Heart left ventricle (tissue), 16 donors: ENCODE results near the gene UROC1. TPM values are rescaled to one million over a fixed set of nuclear protein-coding genes. Genes with fewer than 3 reads are reported as not detected.
A peak's percentile ranks its signal among the peaks of the same experiment; 100 is the strongest.

Experiments
- ATAC-seq, 4 donors: fragments of 200-7000 bp; cut with Tn5 transposase; one replicate each; pipeline ENCODE4 v1.9.1; 2020 to 2022; ENCODE audit warnings: moderate library complexity in 4 of 4, mild to moderate bottlenecking in 3 of 4, moderate number of reproducible peaks in 1 of 4
- DNase-seq, 5 donors: peaks; one replicate each; pipeline ENCODE4 v3.0.0-alpha.2; 2020
- H3K27ac ChIP-seq, 12 donors: fragments of 200-600 bp; sonication (generic) in 4 of 12; one replicate each; pipeline versions ENCODE4 v1.5.0 to v1.8.0; 2016 to 2022; ENCODE audit warnings: mild to moderate bottlenecking in 2 of 12
- H3K27me3 ChIP-seq, 9 donors: fragments of 200-600 bp; sonication (generic) in 2 of 9; one replicate each; pipeline versions ENCODE4 v1.5.1 to v1.8.0; 2016 to 2022; ENCODE audit warnings: mild to moderate bottlenecking in 3 of 9
- H3K36me3 ChIP-seq, 9 donors: fragments of 200-600 bp; sonication (generic) in 2 of 9; one replicate each; pipeline versions ENCODE4 v1.5.0 to v1.8.0; 2018 to 2022; ENCODE audit warnings: mild to moderate bottlenecking in 2 of 9
- H3K4me1 ChIP-seq, 12 donors: fragments of 200-600 bp; sonication (generic) in 4 of 12; one replicate each; pipeline versions ENCODE4 v1.5.0 to v1.8.0; 2016 to 2022; ENCODE audit warnings: mild to moderate bottlenecking in 3 of 12
- H3K4me3 ChIP-seq, 12 donors: fragments of 200-600 bp; sonication (generic) in 4 of 12; one replicate each; pipeline versions ENCODE4 v1.5.0 to v1.8.0; 2017 to 2022; ENCODE audit warnings: mild to moderate bottlenecking in 9 of 12, moderate library complexity in 4 of 12
- H3K9me3 ChIP-seq, 12 donors: fragments of 200-600 bp; sonication (generic) in 4 of 12; one replicate each; pipeline versions ENCODE4 v1.5.0 to v1.8.0; 2016 to 2022; ENCODE audit warnings: mild to moderate bottlenecking in 1 of 12
- POLR2A ChIP-seq, 2 donors: fragments of 450-650 bp; IDR thresholded peaks; one replicate each; pipeline ENCODE4 v1.6.1; 2017; ENCODE audit warnings: antibody characterized with exemption in 2 of 2, mild to moderate bottlenecking in 2 of 2, moderate library complexity in 2 of 2
- WGBS, 4 donors: extraction: QIAGEN DNeasy Blood & Tissue Kit in 2 of 4; methylation state at CpG; one replicate each; pipeline versions ENCODE4 v1.1.5 to v1.1.7; 2013 to 2018; 5-methylcytosine and 5-hydroxymethylcytosine counted together
- intact Hi-C, 10 donors: fragments of 100-400 bp; cut with DNase I; formaldehyde crosslinking; loops; one replicate each; pipeline versions ENCODE4 v1.11.1 to v1.14.2; 2022
- polyA plus RNA-seq, 2 donors: library from polyadenylated mRNA; stranded (reverse); fragments of 200-250 nt; gene quantifications; one replicate each; pipeline ENCODE4 v1.2.3, GENCODE V29; 2013
- total RNA-seq, 9 donors: library from RNA; depleted of rRNA in 2 of 9; stranded (reverse); fragments of >200 nt in 2 of 9; fragmentation: NEBNext Ultra II Directional in 3 of 9; extraction: Animal tissue kit (Norgen Biotek cat#: 25700) in 3 of 9; gene quantifications; one replicate each; pipeline versions ENCODE4 v1.1.0 to v1.2.4, GENCODE V29; 2016 to 2023
- TF ChIP-seq, protein P1 (sequence below), 12 donors: fragments of 200-600 bp; sonication (generic) in 4 of 12; IDR thresholded peaks; one replicate each; pipeline versions ENCODE4 v1.5.0 to v1.8.0; 2018 to 2022; ENCODE audit warnings: antibody characterized with exemption in 12 of 12, mild to moderate bottlenecking in 5 of 12
- donor health status: ischemic (EF 13 %, LVEDD 7.1; RV severe dilation, severe dysfunction).
- donor health status: healthy with polysubstance abuse.
- donor health status: DM: no; HTN: yes; CAD: no.
- donor health status: DM: no; HTN: no; CAD: no.
- donor health status: ischemic (EF 25% LVEDD 6.9; RV normal size, moderate dysfunction).
- donor health status: ischemic (EF 25% LVEDD 5.7; RV mildly dilated, moderate dysfunction).
- donor health status: healthy.
- donor health status: DM: yes; HTN: yes; CAD: no.
- donor health status: ischemic (EF 35%, LVEDD 5.7; RV mildly dilated, moderate dysfunction).
- donor health status: nonischemic (EF 11% LVEDD 7.7; RV severe dilation, severe dysfunction).
- donor health status: DM: yes; HTN: yes; CAD: no.
- donor health status: PGD.
- donor health status: ischemic (EF 29% LVEDD 5.4; RV normal size, mild dysfunction).
- donor health status: nonischemic (EF 23%, LVEDD 6.1; RV moderate dilation, normal function).

UROC1 gene
- total and polyA plus RNA-seq, 11 donors, result not detected

DNA sequence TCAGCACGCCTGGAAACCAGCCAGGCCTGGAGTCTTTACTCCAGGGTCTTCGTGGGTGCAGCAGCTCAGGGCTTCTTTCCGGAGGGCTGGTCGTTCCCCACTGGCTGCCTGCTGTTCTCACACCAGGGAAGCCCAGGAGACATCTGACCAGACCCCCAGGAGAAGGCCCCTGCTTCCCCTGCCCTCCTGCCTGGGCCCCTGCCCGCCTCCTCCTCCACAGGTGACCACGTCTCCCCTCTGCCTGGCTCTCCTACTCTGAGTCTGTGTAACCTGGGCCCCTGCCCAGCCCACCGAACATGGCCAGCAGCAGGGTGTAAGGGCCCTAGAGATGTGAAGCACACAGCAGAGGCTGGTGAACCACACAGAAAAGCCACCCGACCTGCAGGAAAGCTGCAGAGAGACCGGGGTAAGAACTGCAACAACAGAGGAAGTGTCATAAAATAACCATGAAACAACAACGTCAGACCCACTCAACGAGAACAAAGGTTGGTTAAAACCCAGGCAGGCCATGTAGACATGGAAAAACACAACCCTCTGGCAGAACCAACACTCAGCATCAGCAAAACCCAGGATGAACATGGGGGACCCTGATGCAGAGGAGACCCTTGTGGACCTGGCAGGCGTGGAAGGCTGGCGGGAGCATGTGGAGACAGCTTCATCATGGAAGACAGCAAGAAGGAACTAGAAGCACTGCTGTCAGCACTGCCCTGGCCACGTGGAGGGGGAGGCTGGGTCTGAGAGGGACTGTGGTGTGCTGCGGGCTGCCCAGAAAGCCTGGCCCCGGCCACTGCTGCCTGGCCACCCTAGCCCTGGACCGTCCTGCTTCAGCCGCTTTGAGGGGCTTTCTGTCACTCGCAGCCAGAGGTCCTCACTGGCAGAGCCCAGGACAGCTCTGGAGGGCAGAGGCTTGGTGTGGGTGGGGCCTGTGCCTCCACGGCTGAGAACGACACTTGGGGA, 20.4 kb downstream of the UROC1 start:
- Histone ChIP-seq H3K27me3 (no peaks in the 10 kb centered on the region), H3K27ac (no peak overlapping the region), H3K9me3 (no peaks in the 10 kb centered on the region), H3K4me3 (no peak overlapping the region), H3K4me1 (peaks cover 0 to 4% (median 0%) of the 10 kb centered on the region in 12 donors), H3K36me3 (no peaks in the 10 kb centered on the region)
- intact Hi-C loops, result no loop called here
- TF ChIP-seq, protein P1, sequence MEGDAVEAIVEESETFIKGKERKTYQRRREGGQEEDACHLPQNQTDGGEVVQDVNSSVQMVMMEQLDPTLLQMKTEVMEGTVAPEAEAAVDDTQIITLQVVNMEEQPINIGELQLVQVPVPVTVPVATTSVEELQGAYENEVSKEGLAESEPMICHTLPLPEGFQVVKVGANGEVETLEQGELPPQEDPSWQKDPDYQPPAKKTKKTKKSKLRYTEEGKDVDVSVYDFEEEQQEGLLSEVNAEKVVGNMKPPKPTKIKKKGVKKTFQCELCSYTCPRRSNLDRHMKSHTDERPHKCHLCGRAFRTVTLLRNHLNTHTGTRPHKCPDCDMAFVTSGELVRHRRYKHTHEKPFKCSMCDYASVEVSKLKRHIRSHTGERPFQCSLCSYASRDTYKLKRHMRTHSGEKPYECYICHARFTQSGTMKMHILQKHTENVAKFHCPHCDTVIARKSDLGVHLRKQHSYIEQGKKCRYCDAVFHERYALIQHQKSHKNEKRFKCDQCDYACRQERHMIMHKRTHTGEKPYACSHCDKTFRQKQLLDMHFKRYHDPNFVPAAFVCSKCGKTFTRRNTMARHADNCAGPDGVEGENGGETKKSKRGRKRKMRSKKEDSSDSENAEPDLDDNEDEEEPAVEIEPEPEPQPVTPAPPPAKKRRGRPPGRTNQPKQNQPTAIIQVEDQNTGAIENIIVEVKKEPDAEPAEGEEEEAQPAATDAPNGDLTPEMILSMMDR (IDR thresholded peaks at IDR 0.05), result no peak
- no peak for TF ChIP-seq POLR2A (IDR thresholded peaks at IDR 0.05)
- WGBS, 4 donors, result 75 to 76% (median 76%) methylated on average over 19 to 21 of the region's 21 CpGs
- no peak for ATAC-seq
- peak in 1 of 5 donors; percentile 37 for DNase-seq

DNA sequence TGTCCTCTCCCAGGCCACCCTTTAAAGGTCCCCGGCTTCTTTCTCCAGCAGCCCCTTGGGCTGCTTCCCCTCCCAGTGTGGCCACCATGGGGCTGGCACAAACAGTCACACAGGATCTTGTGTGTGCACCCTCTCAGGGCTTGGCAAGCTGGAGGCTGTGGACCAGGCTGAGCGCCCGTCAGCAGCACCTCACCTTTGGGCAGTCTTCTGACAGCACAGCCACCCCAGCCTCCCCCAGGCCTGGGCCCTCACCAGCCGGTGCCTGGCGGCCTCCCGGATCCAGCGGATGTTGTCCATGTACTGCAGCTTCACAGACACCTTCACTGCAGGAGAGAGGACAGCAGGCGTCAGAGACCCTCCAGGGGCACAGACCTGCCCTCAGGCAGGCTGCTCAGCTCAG, 21.8 kb downstream of the UROC1 start:
- H3K27ac ChIP-seq, result no peak overlapping the region
- no peaks in the 10 kb centered on the region for H3K36me3 ChIP-seq
- H3K27me3 ChIP-seq, result no peaks in the 10 kb centered on the region
- intact Hi-C loops, result no loop called here
- no peak overlapping the region for H3K4me3 ChIP-seq
- WGBS, 4 donors, result 89 to 94% (median 90%) methylated on average over 8 of the region's 8 CpGs
- H3K4me1 ChIP-seq, result no peaks in the 10 kb centered on the region
- peak in 1 of 5 donors; percentile 56 for DNase-seq
- no peak for ATAC-seq
- no peak for TF ChIP-seq POLR2A (IDR thresholded peaks at IDR 0.05)
- TF ChIP-seq, protein P1 (IDR thresholded peaks at IDR 0.05), result no peak
- H3K9me3 ChIP-seq, result no peaks in the 10 kb centered on the region

DNA sequence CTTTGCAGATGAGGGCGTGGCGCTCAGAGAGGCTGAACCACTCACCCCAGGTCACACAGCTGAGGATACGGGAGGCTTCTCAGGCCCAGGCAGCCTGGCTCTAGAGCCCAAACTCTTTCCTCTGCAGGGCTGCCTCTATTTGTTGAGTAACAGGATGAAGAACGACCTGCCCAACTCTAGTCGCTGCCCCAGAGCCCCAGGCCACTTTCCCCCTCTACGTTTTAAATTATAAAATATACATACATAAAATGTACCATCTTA, 22.7 kb downstream of the UROC1 start:
- Histone ChIP-seq H3K27ac (no peak overlapping the region), H3K4me1 (peaks cover 0 to 9% (median 0%) of the 10 kb centered on the region in 12 donors), H3K9me3 (no peaks in the 10 kb centered on the region), H3K36me3 (no peaks in the 10 kb centered on the region), H3K27me3 (no peaks in the 10 kb centered on the region), H3K4me3 (no peak overlapping the region)
- 87 to 90% (median 90%) methylated on average over 6 of the region's 6 CpGs for WGBS, 4 donors
- ATAC-seq (no peak), DNase-seq (no peak)
- intact Hi-C loops, result no loop called here
- TF ChIP-seq POLR2A (IDR thresholded peaks at IDR 0.05), result no peak
- TF ChIP-seq, protein P1 (IDR thresholded peaks at IDR 0.05), result no peak

DNA sequence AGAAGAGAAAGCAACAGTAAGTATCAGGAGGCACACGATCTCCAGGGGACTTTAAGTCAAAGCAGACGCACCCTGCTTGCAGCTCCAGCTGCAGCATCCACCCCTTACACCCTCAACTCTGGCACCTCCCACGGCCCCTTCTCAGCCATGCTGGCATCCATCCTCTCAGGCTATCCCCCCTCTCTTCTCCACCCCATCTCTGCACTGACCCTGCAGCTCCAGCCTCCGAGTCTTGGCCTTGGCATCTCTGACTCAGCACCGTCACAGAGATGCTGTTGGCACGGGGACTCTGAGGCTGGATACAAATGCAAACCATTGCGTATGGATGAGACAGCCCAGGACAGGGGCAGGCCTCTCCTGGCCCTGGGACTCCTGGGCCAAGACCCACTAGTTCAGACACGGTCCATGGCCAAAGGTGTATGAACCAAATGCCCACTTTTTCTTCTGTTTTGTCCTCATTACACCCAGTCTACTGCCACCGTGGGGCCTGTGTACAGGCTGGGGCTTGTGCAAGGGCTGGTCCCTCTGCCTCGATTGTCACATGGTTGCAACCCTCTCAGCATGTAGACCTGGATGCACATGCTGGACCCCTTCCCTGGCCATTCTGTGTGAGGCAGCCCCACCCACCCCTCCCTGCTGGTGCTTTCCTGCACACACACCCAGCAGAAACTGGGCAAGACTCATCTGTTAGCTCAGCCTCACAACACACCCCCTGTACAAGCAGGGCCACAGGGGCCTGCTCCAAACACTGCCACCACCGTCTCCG, 23.2 kb downstream of the UROC1 start:
- no peak overlapping the region for H3K27ac ChIP-seq
- H3K36me3 ChIP-seq, result no peaks in the 10 kb centered on the region
- no peaks in the 10 kb centered on the region for H3K27me3 ChIP-seq
- no peaks in the 10 kb centered on the region for H3K9me3 ChIP-seq
- no peak overlapping the region for H3K4me3 ChIP-seq
- WGBS, 4 donors, result 64 to 77% (median 70%) methylated on average over 12 of the region's 12 CpGs
- DNase-seq, result peak in 1 of 5 donors; percentile 27
- intact Hi-C loops, result no loop called here
- TF ChIP-seq, protein P1 (IDR thresholded peaks at IDR 0.05), result no peak
- TF ChIP-seq POLR2A (IDR thresholded peaks at IDR 0.05), result no peak
- H3K4me1 ChIP-seq, result peaks cover 0 to 10% (median 0%) of the 10 kb centered on the region in 12 donors
- peak in 1 of 4 donors; percentile 32 for ATAC-seq
